CD8-positive, alpha-beta memory T cell (primary cell): ENCODE measurements around the gene REEP6. TPM values are rescaled to one million over a fixed set of nuclear protein-coding genes. Genes with fewer than 3 reads are reported as not detected.
"Not testable (repeated sequence)": the region's sequence is repeated elsewhere in the genome, so short reads cannot be mapped to it uniquely, and the experiment has no call there.

Experiments used
- CTCF ChIA-PET: fragments of 350-600 bp; sonication (Branson Sonifier 250); formaldehyde crosslinking; loops from one replicate; lab custom pipeline; 2021; ENCODE audit warnings: antibody characterized with exemption; lab: Charles Lee
- POLR2A ChIA-PET: fragments of 350-600 bp; sonication (Branson Sonifier 250); formaldehyde crosslinking; loops from one replicate; lab custom pipeline; 2021; ENCODE audit warnings: antibody characterized with exemption; lab: Charles Lee
- DNase-seq, 5 donors: peaks; one replicate each; pipeline versions ENCODE4 v3.0.0 to v3.0.0-alpha.2; 2020 to 2022; ENCODE audit warnings: mixed read lengths in 1 of 5
- H3K27ac ChIP-seq: one replicate; pipeline ENCODE4 v1.7.0; 2013; ENCODE audit warnings: low read depth, mild to moderate bottlenecking, low read length, moderate library complexity
- H3K27me3 ChIP-seq: 2 replicates; pipeline ENCODE4 v1.7.0; 2013; ENCODE audit warnings: low read length, mild to moderate bottlenecking; ENCODE audit not compliant: insufficient read depth, poor library complexity, severe bottlenecking
- H3K36me3 ChIP-seq: 2 replicates; pipeline ENCODE4 v1.7.0; 2013; ENCODE audit warnings: mild to moderate bottlenecking, low read length, moderate library complexity; ENCODE audit not compliant: insufficient read depth
- H3K4me1 ChIP-seq: 2 replicates; pipeline ENCODE4 v1.7.0; 2013; ENCODE audit warnings: mild to moderate bottlenecking, low read length, moderate library complexity; ENCODE audit not compliant: insufficient read depth
- H3K4me3 ChIP-seq: 2 replicates; pipeline ENCODE4 v1.7.0; 2013; ENCODE audit warnings: mild to moderate bottlenecking, low read length
- H3K9me3 ChIP-seq: 2 replicates; pipeline ENCODE4 v1.7.0; 2013; ENCODE audit warnings: mild to moderate bottlenecking, low read length
- H3K27ac Mint-ChIP-seq, 8 donors: one replicate each; pipeline ENCODE4 v1.8.0; 2020 to 2021; ENCODE audit warnings: mixed read lengths in 8 of 8, mild to moderate bottlenecking in 6 of 8, inconsistent platforms in 3 of 8, moderate library complexity in 3 of 8
- H3K27me3 Mint-ChIP-seq, 2 donors: one replicate each; pipeline ENCODE4 v1.8.0; 2020 to 2021; ENCODE audit warnings: mixed read lengths in 2 of 2, mild to moderate bottlenecking in 1 of 2, moderate library complexity in 1 of 2
- H3K36me3 Mint-ChIP-seq, 3 donors: one replicate each; pipeline ENCODE4 v1.8.0; 2020 to 2021; ENCODE audit warnings: mixed read lengths in 3 of 3, inconsistent platforms in 1 of 3, mild to moderate bottlenecking in 1 of 3
- H3K4me1 Mint-ChIP-seq, 3 donors: one replicate each; pipeline ENCODE4 v1.8.0; 2020 to 2021; ENCODE audit warnings: mixed read lengths in 3 of 3, inconsistent platforms in 1 of 3, mild to moderate bottlenecking in 1 of 3
- H3K4me3 Mint-ChIP-seq, 7 donors: one replicate each; pipeline ENCODE4 v1.8.0; 2020 to 2021; ENCODE audit warnings: mixed read lengths in 7 of 7, mild to moderate bottlenecking in 6 of 7, moderate library complexity in 4 of 7, inconsistent platforms in 2 of 7
- H3K9me3 Mint-ChIP-seq, 5 donors: one replicate each; pipeline ENCODE4 v1.8.0; 2020 to 2022; ENCODE audit warnings: mixed read lengths in 5 of 5, mild to moderate bottlenecking in 3 of 5, moderate library complexity in 2 of 5, inconsistent platforms in 1 of 5
- polyA plus RNA-seq: library from polyadenylated mRNA; unstranded; fragments of 300-500 nt; fragmentation: Illumina TruSeq; gene quantifications from one replicate; pipeline ENCODE4 v1.2.3, GENCODE V29; 2021
- total RNA-seq, 2 experiments: library from RNA; stranded (reverse); gene quantifications; one replicate each; pipeline ENCODE4 v1.2.3, GENCODE V29; 2021

Gene REEP6
- total and polyA plus RNA-seq, 3 experiments from 2014 or later = 1.8 to 4.5 (median 2.0) TPM

DNA sequence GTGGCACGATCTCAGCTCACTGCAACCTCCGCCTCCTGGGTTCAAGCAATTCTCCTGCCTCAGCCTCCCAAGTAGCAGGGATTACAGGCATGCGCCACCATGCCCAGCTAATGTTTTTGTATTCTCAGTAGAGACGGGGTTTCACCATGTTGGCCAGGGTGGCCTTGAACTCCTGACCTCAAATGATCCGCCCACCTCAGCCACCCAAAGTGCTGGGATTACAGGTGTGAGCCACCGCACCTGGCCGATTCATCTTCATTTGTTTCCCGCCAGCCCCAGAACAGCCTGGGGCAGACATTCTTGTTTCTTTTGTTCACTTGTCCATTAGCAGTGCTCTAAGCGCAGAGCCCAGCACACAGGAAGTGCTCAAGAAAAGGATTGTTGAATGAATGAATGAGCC is 13.9 kb upstream of the REEP6 start:
- H3K27me3 Mint-ChIP-seq, H3K4me1 ChIP-seq, H3K9me3 ChIP-seq, H3K36me3 ChIP-seq, DNase-seq, H3K27me3 ChIP-seq, H3K9me3 Mint-ChIP-seq, H3K4me3 ChIP-seq, H3K27ac ChIP-seq: not testable (repeated sequence)
- peaks cover 0 to 19% (median 0%) of the 10 kb centered on the region in 3 donors for H3K36me3 Mint-ChIP-seq
- POLR2A ChIA-PET = interaction anchor here (0.9 kb wide), 1 partner anchor 120 kb away, joined by 3 read pairs; no protein-coding TSS in a partner anchor
- peak overlapping the region in 2 of 8 donors; percentile 10 to 58 for H3K27ac Mint-ChIP-seq
- H3K4me3 Mint-ChIP-seq = peak overlapping the region; percentile 32 to 82 (median 57)
- H3K4me1 Mint-ChIP-seq = peaks cover 17 to 26% (median 17%) of the 10 kb centered on the region in 3 donors
- CTCF ChIA-PET = interaction anchor here (1.9 kb wide), 1 partner anchor 33 kb away, joined by 6 read pairs; no protein-coding TSS in a partner anchor

DNA sequence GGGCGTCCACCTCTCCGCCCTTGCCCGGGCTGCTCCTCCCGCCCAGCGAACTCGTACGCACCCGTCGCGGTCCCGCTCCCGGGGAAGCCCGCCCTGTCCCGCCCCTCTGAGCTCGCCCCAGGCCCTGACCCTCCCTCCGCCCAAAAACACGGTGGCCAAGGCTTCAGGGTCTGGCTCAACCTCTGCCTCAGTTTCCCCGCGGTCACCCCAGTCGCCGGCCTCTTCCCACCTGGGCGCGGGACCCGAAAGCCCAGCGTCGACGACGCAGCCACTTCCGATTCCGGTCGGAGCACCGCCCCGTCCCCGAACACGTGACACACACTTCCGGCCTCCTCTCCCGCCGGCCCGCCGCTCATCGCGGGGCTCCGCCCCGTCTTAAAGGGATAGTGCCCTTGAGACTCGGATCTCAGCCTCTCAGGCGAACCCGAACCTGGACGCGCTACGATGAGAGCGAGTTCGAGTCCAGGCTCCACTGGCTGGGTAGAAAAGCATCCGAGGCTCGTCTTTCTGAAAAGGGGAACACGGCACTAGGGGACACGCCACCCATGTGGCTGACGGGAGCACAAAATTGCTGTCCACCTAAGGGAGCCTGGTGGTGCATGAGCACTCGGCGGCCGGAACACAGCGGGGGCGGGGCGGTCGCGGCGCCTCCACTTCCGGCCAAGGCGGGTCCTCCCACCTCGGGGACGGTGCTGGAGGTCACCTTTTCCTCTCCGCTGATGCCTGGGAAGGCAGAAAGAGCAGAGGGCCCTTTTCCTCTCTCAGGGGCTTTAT is 11.9 kb upstream of the REEP6 start, which contains the start of gene C19orf25:
Gene C19orf25 (minus strand): TSS at position 282 of the 774 bp plus-strand sequence. CDS start 312 bp downstream, outside the sequence.
- H3K36me3 Mint-ChIP-seq = peaks cover 0 to 19% (median 0%) of the 10 kb centered on the region in 3 donors

DNA sequence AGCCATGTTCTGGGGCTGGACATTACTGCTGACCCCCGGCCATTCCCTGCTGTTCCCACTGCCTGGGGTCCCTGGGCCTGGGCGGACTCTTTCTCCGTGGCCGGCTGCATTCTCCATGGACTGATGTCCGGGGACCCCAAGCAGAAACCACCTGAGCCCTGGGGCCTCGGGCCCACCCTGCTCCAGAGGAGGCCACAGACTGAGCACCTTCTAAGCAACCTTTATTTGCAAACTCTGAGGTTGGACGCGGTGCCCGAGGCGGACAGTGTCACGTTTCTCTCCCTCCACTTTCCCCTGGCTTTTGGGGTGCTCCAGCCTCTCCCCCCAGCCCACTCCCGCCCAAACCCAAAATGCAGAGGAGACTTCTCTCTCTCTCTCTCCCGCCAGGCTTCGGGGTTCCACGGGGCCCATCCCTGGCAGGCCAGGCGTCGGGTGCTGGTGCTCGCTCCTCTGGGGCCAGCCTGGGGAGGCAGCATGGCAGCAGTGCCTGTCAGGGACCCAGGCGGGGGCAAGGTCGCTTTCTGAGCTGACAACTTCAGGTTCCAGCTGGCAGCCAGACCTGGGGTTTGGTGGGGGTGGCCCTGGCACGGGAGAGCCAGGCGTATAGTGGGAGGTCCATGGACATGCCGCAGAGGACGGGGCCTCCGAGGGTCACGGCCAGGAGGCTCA is 9.6 kb upstream of the REEP6 start:
- H3K4me3 ChIP-seq = no peak overlapping the region
- no peak overlapping the region for H3K27ac ChIP-seq
- H3K4me1 ChIP-seq = peaks cover 9% of the 10 kb centered on the region
- DNase-seq = no peak
- Mint-ChIP-seq H3K36me3 (peaks cover 0 to 10% (median 0%) of the 10 kb centered on the region in 3 donors), H3K9me3 (no peaks in the 10 kb centered on the region), H3K27me3 (peaks cover 0 to 1% of the 10 kb centered on the region in 2 donors), H3K4me3 (no peak overlapping the region), H3K27ac (no peak overlapping the region), H3K4me1 (peaks cover 12 to 20% (median 12%) of the 10 kb centered on the region in 3 donors)
- H3K9me3 ChIP-seq = no peaks in the 10 kb centered on the region
- ChIA-PET POLR2A (interaction anchor here (0.6 kb wide), 1 partner anchor 168 kb away, joined by 3 read pairs; no protein-coding TSS in a partner anchor), CTCF (no interaction called here)
- no peaks in the 10 kb centered on the region for H3K27me3 ChIP-seq
- H3K36me3 ChIP-seq = no peaks in the 10 kb centered on the region

More for the DNA sequence above, 11.9 kb upstream of the REEP6 start, which contains the start of gene C19orf25:
- H3K36me3 ChIP-seq = no peaks in the 10 kb centered on the region
- ChIA-PET CTCF (no interaction called here), POLR2A (interaction anchor here (0.8 to 1.2 kb wide), 2 partner anchors 9 to 12 kb away, joined by 3 to 4 read pairs; partner anchors contain the start of gene REEP6)
- Mint-ChIP-seq H3K4me1 (peaks cover 12 to 20% (median 12%) of the 10 kb centered on the region in 3 donors), H3K27ac (peak within 1 kb of the TSS; percentile 77 to 98 (median 96)), H3K9me3 (no peaks in the 10 kb centered on the region), H3K4me3 (peak within 1 kb of the TSS; percentile 94 to 99 (median 98)), H3K27me3 (peaks cover 0 to 1% of the 10 kb centered on the region in 2 donors)
- peak; percentile 85 to 93 (median 86) for DNase-seq
- H3K4me1 ChIP-seq = peaks cover 9% of the 10 kb centered on the region
- H3K9me3 ChIP-seq = no peaks in the 10 kb centered on the region
- peak within 1 kb of the TSS; percentile 90 for H3K4me3 ChIP-seq
- H3K27ac ChIP-seq = peak within 1 kb of the TSS; percentile 63
- H3K27me3 ChIP-seq = no peaks in the 10 kb centered on the region

DNA sequence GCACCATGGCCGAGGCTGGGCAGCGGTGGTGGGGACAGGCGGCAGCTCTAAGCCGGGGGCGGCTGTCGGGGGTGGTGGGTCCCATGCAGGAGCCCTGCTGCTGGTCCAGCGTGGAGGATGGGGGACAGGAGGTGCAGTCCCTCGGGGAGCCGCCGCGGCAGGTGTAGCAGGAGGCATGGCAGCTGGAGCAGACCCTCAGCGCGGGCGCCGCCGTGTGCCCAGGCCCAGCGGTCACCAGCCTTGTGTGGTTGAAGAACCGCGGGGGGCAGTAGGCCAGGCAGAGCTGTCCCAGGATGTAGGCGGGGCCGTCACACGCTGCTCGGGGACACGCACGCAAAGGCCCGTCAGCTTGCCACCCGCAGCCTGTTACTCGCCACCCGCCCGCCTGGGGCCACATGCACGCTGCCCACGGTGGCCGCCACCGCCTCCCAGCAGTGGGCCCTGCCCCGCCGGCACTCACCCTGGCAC is 9.1 kb upstream of the REEP6 start:
- H3K36me3 ChIP-seq = no peaks in the 10 kb centered on the region
- no peak for DNase-seq
- H3K27me3 ChIP-seq = no peaks in the 10 kb centered on the region
- Mint-ChIP-seq H3K27ac (no peak overlapping the region), H3K27me3 (peaks cover 0 to 1% of the 10 kb centered on the region in 2 donors), H3K4me3 (no peak overlapping the region), H3K36me3 (peaks cover 0 to 9% (median 0%) of the 10 kb centered on the region in 3 donors), H3K9me3 (no peaks in the 10 kb centered on the region), H3K4me1 (peaks cover 12 to 20% (median 12%) of the 10 kb centered on the region in 3 donors)
- ChIA-PET POLR2A (interaction anchor here (0.6 kb wide), 1 partner anchor 168 kb away, joined by 3 read pairs; no protein-coding TSS in a partner anchor), CTCF (no interaction called here)
- H3K9me3 ChIP-seq = no peaks in the 10 kb centered on the region
- H3K27ac ChIP-seq = no peak overlapping the region
- H3K4me3 ChIP-seq = no peak overlapping the region
- H3K4me1 ChIP-seq = peaks cover 9% of the 10 kb centered on the region

DNA sequence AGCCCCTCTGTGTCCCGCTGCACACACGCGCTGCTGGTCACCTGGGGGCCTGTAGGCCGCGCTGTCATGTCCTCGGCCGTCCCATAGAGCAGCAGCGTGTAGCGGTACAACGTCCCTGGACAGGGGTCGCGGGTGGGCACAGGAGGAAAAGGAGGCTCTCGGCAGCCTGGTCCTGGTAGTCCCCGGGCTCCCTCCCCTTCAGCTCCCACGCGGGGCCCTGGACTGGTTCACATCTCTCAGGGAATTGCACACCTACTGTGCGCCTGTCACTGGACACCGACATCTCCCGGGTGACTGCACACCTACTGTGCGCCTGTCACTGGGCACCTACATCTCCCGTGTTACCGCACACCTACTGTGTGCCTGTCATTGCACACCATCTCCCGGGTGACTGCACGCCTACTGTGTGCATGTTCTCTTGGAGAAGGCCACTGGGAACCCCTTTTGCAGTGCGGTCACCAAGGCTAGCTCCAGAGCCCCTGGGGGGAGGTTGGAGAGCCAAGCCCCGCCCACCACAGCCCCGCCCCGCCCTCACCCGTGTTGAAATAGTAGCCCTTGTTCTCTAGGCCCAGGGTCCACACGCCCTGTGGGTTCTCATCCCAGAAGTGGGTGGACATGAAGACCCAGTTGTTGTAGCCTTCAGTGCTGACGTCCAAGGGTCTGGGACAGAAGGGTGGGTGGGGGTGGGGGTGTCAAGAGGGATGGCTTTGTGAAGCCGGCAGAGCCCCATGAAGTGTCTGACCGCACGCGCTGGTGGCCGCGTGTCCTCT is 8.4 kb upstream of the REEP6 start:
- Mint-ChIP-seq H3K36me3 (peaks cover 0 to 4% (median 0%) of the 10 kb centered on the region in 3 donors), H3K4me1 (peaks cover 7 to 14% (median 8%) of the 10 kb centered on the region in 3 donors), H3K9me3 (no peaks in the 10 kb centered on the region), H3K27me3 (peaks cover 0 to 1% of the 10 kb centered on the region in 2 donors), H3K4me3 (peak overlapping the region in 1 of 7 donors; percentile 16), H3K27ac (no peak overlapping the region)
- Histone ChIP-seq H3K36me3 (no peaks in the 10 kb centered on the region), H3K27ac (no peak overlapping the region), H3K9me3 (no peaks in the 10 kb centered on the region), H3K4me3 (no peak overlapping the region), H3K27me3 (no peaks in the 10 kb centered on the region), H3K4me1 (peaks cover 9% of the 10 kb centered on the region)
- CTCF ChIA-PET = no interaction called here
- DNase-seq = no peak
- POLR2A ChIA-PET = no interaction called here

DNA sequence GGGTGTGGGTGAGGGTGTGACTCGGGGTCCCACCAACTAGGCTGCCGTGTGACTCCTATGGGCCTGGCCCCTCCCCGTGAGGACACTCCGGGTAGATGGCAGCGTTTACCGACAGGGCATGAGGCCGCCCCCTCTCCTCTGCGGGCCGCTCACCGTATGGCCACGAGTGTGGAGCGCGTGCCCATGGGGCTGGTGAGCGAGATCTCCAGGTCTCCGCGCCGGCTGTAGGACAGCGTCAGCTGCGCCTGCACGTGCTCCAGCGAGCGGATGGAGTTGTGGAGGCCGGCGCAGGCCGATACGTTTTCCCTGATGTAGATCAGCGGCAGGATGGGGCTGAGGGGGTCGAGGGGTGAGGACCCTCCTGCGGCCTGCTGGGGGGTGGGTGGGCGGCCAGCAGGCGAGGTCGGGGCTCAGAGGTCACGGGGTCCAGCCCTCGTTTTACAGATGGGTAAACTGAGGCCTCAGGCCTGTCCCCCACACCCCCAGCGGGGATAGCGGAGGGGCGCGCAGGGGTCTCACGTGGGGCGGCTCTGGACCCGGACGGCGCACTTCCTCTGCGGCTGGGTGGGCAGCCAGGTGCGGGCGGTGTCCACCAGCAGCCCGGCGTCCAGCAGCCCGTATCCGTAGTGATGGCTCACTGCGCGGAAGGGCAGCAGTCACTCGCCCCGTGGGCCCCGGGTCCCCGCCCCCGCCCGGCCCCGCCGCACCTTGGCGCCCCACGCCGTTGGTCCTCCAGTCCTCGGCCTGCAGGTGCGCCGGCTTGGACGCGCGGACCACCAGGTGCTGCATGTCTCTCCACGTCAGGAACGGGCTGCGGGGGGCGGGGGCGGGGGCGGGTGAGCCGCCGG is 7.6 kb upstream of the REEP6 start:
- no peak overlapping the region for H3K4me3 Mint-ChIP-seq
- peaks cover 4 to 9% (median 6%) of the 10 kb centered on the region in 3 donors for H3K4me1 Mint-ChIP-seq
- no peaks in the 10 kb centered on the region for H3K9me3 Mint-ChIP-seq
- no peak overlapping the region for H3K27ac ChIP-seq
- H3K27ac Mint-ChIP-seq = no peak overlapping the region
- no peaks in the 10 kb centered on the region for H3K9me3 ChIP-seq
- DNase-seq = no peak
- H3K36me3 Mint-ChIP-seq = peaks cover 0 to 4% (median 0%) of the 10 kb centered on the region in 3 donors
- H3K27me3 Mint-ChIP-seq = peaks cover 0 to 1% of the 10 kb centered on the region in 2 donors
- no peak overlapping the region for H3K4me3 ChIP-seq
- CTCF ChIA-PET = no interaction called here
- H3K36me3 ChIP-seq = no peaks in the 10 kb centered on the region
- H3K27me3 ChIP-seq = no peaks in the 10 kb centered on the region
- H3K4me1 ChIP-seq = peaks cover 3% of the 10 kb centered on the region
- POLR2A ChIA-PET = no interaction called here

DNA sequence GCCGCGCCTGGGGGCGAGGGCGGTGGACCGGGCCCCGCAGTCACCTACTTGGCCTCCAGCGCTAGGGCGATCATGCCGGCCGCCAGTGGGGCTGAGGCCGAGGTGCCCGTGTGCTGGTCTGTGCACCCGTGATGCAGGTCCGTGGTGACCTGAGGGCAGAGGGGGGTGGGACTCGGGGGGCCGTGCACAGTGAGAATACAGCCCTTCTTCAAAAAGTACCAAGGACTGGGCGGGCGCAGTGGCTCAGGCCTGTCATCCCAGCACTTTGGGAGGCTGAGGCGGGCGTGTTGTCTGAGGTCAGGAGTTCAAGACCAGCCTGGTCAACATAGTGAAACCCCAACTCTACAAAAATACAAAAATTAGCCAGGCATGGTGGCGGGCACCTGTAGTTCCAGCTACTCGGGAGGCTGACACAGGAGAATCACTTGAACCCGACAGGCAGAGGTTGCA is 7.0 kb upstream of the REEP6 start:
- ChIA-PET CTCF (no interaction called here), POLR2A (no interaction called here)
- H3K27ac Mint-ChIP-seq = no peak overlapping the region
- H3K4me1 Mint-ChIP-seq = peaks cover 3 to 7% (median 4%) of the 10 kb centered on the region in 3 donors
- H3K9me3 ChIP-seq = no peaks in the 10 kb centered on the region
- no peaks in the 10 kb centered on the region for H3K4me1 ChIP-seq
- H3K36me3 ChIP-seq = no peaks in the 10 kb centered on the region
- no peaks in the 10 kb centered on the region for H3K27me3 ChIP-seq
- peaks cover 0 to 2% (median 0%) of the 10 kb centered on the region in 3 donors for H3K36me3 Mint-ChIP-seq
- peaks cover 0 to 1% of the 10 kb centered on the region in 2 donors for H3K27me3 Mint-ChIP-seq
- DNase-seq = no peak
- no peaks in the 10 kb centered on the region for H3K9me3 Mint-ChIP-seq
- H3K4me3 ChIP-seq = no peak overlapping the region
- H3K27ac ChIP-seq = no peak overlapping the region
- no peak overlapping the region for H3K4me3 Mint-ChIP-seq
